Measurements from ENCODE around the gene P2RX7.

GRCh38 chr12:121176826-121177529, 44.3 kb downstream of the P2RX7 start:
- TF ChIP-seq CTCF (IDR thresholded peaks at IDR 0.05 in 4 of 5, conservative IDR thresholded peaks at IDR 0.05 in 1 of 5) (no peak), POLR2A (IDR thresholded peaks at IDR 0.05) (no peak)

Data from gastrocnemius medialis (tissue), 4 donors.